ENCODE results near the gene KLF2. TPM values are rescaled to one million over a fixed set of nuclear protein-coding genes. Genes with fewer than 3 reads are reported as not detected.

KLF2 gene
- total and polyA plus RNA-seq, 10 of the 15 experiments (the other 5 are each of a cell fraction or from before 2014, with no cell fraction given): 0.16 to 13.7 (median 1.0) TPM

GRCh38 chr19:16309643-16310042, 15.0 kb upstream of the KLF2 start (continued):
- no peak for TF ChIP-seq RELB (IDR thresholded peaks at IDR 0.05; ENCODE audit: low read depth)
- no peak for TF ChIP-seq ETV6 (conservative IDR thresholded peaks at IDR 0.05 in 1 of 2, IDR thresholded peaks at IDR 0.05 in 1 of 2; ENCODE audit: borderline replicate concordance in 1 of 2, low read depth in 1 of 2)

- no peak overlapping the region for H3K9ac ChIP-seq (ENCODE audit: control insufficient read depth, insufficient read depth, low read length)
- in situ Hi-C loops (cut with MboI): no loop called here
- POLR2A ChIA-PET: interaction anchor here (0.6 kb wide), 1 partner anchor 119 kb away, joined by 3 read pairs; no protein-coding TSS in a partner anchor
- peaks cover 2% of the 10 kb centered on the region; the same call in 1 of the 3 replicates for H3K9me3 ChIP-seq (replicated peaks; ENCODE audit: control insufficient read depth, insufficient read depth, low read length)
- no peak overlapping the region for H3K27ac ChIP-seq (ENCODE audit: control insufficient read depth, insufficient read depth)
- RAD21 ChIA-PET (ENCODE audit: unreplicated experiment): no interaction called here
- SMC1A ChIA-PET (ENCODE audit: uncharacterized antibody, unreplicated experiment): no interaction called here
- no peaks in the 10 kb centered on the region for H3K27me3 ChIP-seq (replicated peaks in 1 of 2; ENCODE audit: control insufficient read depth in 2 of 2, insufficient read depth in 2 of 2, low read length in 1 of 2)
- BruUV-seq (replicated peaks): no TSS peak
- no peak for FAIRE-seq
- 79% methylated on average over 13 of the region's 13 CpGs for WGBS (ENCODE audit: insufficient coverage, insufficient replicate concordance, low lambda C conversion rate, missing lambda C conversion rate)
- H2AFZ ChIP-seq (ENCODE audit: control insufficient read depth, low read depth, low read length): no peak overlapping the region
- no peak for ATAC-seq
- H4K20me1 ChIP-seq (ENCODE audit: control insufficient read depth, insufficient read depth): no peaks in the 10 kb centered on the region
- H3K4me1 ChIP-seq (ENCODE audit: control insufficient read depth, insufficient read depth, low read length): no peaks in the 10 kb centered on the region
- no peak overlapping the region for H3K4me2 ChIP-seq (ENCODE audit: control insufficient read depth, insufficient read depth)
- DNase-seq (ENCODE audit: low read depth, low spot score): no peak
- H3K4me3 ChIP-seq: no peak overlapping the region
- intact Hi-C loops (cut with micrococcal nuclease; ENCODE audit: unreplicated experiment): no loop called here
- no peaks in the 10 kb centered on the region for H3K79me2 ChIP-seq (ENCODE audit: control insufficient read depth, insufficient read depth, low read length)
- CTCF ChIA-PET: interaction anchor here (0.6 kb wide), 1 partner anchor 15 kb away, joined by 3 read pairs; no protein-coding TSS in a partner anchor
- H3K36me3 ChIP-seq (ENCODE audit: control insufficient read depth in 2 of 2, insufficient read depth in 2 of 2, low read length in 1 of 2): no peaks in the 10 kb centered on the region
- TF ChIP-seq HDAC2 (IDR thresholded peaks at IDR 0.05): no peak
- no peak for TF ChIP-seq RELB (IDR thresholded peaks at IDR 0.05; ENCODE audit: low read depth)
- no peak for TF ChIP-seq EGR1 (IDR thresholded peaks at IDR 0.05; ENCODE audit: borderline replicate concordance in 1 of 2, low read depth in 2 of 2, low read length in 2 of 2)
- no peak for TF ChIP-seq CEBPZ (IDR thresholded peaks at IDR 0.05; ENCODE audit: low read depth, low read length)
- no peak for TF ChIP-seq BMI1 (IDR thresholded peaks at IDR 0.05; ENCODE audit: borderline replicate concordance)
- no peak for TF ChIP-seq SP1 (IDR thresholded peaks at IDR 0.05; ENCODE audit: low read depth, low read length)
- TF ChIP-seq PML (IDR thresholded peaks at IDR 0.05; ENCODE audit: low read length): no peak
- TF ChIP-seq NFIC (IDR thresholded peaks at IDR 0.05; ENCODE audit: low read depth, low read length): no peak
- TF ChIP-seq USF2 (IDR thresholded peaks at IDR 0.05; ENCODE audit: borderline replicate concordance, low read depth, low read length): no peak
- no peak for TF ChIP-seq ZNF217 (IDR thresholded peaks at IDR 0.05)
- no peak for TF ChIP-seq MYB (IDR thresholded peaks at IDR 0.05; ENCODE audit: borderline replicate concordance, low read depth, low read length)
- TF ChIP-seq ATF3 (IDR thresholded peaks at IDR 0.05; ENCODE audit: borderline replicate concordance, extremely low read depth, low read depth, low read length): no peak
Measured at GRCh38 chr19:16315825-16316505, 8.7 kb upstream of the KLF2 start.
